Natural killer cell (primary cell): ENCODE data around the gene MAPK12. TPM values are rescaled to one million over a fixed set of nuclear protein-coding genes. Genes with fewer than 3 reads are reported as not detected.

Experiments
- ATAC-seq, 3 donors: fragments of 150-1000 bp in 2 of 3; fragments of 200-7000 bp in 1 of 3; cut with Tn5 transposase; 1 replicate in 1 of 3; 2 replicates in 2 of 3; pipeline ENCODE4 v1.10.0; 2021; ENCODE audit warnings: mild to moderate bottlenecking in 2 of 3, moderate library complexity in 2 of 3
- DNase-seq, 2 donors: peaks; one replicate each; pipeline versions ENCODE4 v3.0.0 to v3.0.0-alpha.2; 2013 to 2021; ENCODE audit warnings: mixed read lengths in 1 of 2
- H3K27ac ChIP-seq: one replicate; pipeline ENCODE4 v1.5.1; 2013; ENCODE audit warnings: mild to moderate bottlenecking, low read length
- H3K27me3 ChIP-seq: one replicate; pipeline ENCODE4 v1.6.1; 2013; ENCODE audit warnings: low read length; ENCODE audit not compliant: control insufficient read depth, insufficient read depth
- H3K36me3 ChIP-seq: one replicate; pipeline ENCODE4 v1.6.1; 2013; ENCODE audit warnings: low read length; ENCODE audit not compliant: control insufficient read depth, insufficient read depth
- H3K4me1 ChIP-seq: one replicate; pipeline ENCODE4 v1.6.1; 2013; ENCODE audit warnings: low read length; ENCODE audit not compliant: control insufficient read depth, insufficient read depth
- H3K4me3 ChIP-seq: one replicate; pipeline ENCODE4 v1.5.1; 2013; ENCODE audit warnings: low read length
- H3K9me3 ChIP-seq: one replicate; pipeline ENCODE4 v1.6.1; 2013; ENCODE audit warnings: low read length; ENCODE audit not compliant: control insufficient read depth, insufficient read depth
- H3K27ac Mint-ChIP-seq, 2 donors: one replicate each; pipeline ENCODE4 v1.8.0; 2022; ENCODE audit warnings: mild to moderate bottlenecking in 2 of 2, mixed read lengths in 2 of 2, moderate library complexity in 1 of 2
- H3K27me3 Mint-ChIP-seq, 2 donors: one replicate each; pipeline ENCODE4 v1.8.0; 2022; ENCODE audit warnings: low read depth in 2 of 2, mixed read lengths in 2 of 2
- H3K36me3 Mint-ChIP-seq: one replicate; pipeline ENCODE4 v1.8.0; 2022; ENCODE audit warnings: mixed read lengths
- H3K4me1 Mint-ChIP-seq, 2 donors: one replicate each; pipeline ENCODE4 v1.8.0; 2022; ENCODE audit warnings: mixed read lengths in 2 of 2
- H3K4me3 Mint-ChIP-seq: one replicate; pipeline ENCODE4 v1.8.0; 2022; ENCODE audit warnings: mild to moderate bottlenecking, moderate library complexity, mixed read lengths
- H3K9me3 Mint-ChIP-seq, 2 donors: one replicate each; pipeline ENCODE4 v1.8.0; 2022; ENCODE audit warnings: mixed read lengths in 2 of 2
- WGBS: methylation state at CpG from one replicate; pipeline ENCODE4 v1.1.7; 2013; ENCODE audit warnings: missing lambda C conversion rate; ENCODE audit not compliant: insufficient coverage; 5-methylcytosine and 5-hydroxymethylcytosine counted together
- intact Hi-C: fragments of 100-400 bp; cut with micrococcal nuclease; formaldehyde crosslinking; loops from one replicate; pipeline ENCODE4 v1.14.2; 2022
- total RNA-seq, 4 donors: library from RNA; stranded (reverse); fragments of 120-200 nt in 1 of 4; gene quantifications; one replicate each; pipeline versions ENCODE4 v1.2.3 to v1.2.4, GENCODE V29; 2013 to 2022
- TF ChIP-seq, protein P1 (sequence below): fragments of 200-600 bp; IDR thresholded peaks from one replicate; pipeline ENCODE4 v1.8.0; 2022; ENCODE audit warnings: antibody characterized with exemption

The MAPK12 gene
- total RNA-seq, 3 donors from 2014 or later (not counting 1 experiment from before 2014, with no cell fraction given), result 2.2 to 2.5 (median 2.4) TPM

DNA sequence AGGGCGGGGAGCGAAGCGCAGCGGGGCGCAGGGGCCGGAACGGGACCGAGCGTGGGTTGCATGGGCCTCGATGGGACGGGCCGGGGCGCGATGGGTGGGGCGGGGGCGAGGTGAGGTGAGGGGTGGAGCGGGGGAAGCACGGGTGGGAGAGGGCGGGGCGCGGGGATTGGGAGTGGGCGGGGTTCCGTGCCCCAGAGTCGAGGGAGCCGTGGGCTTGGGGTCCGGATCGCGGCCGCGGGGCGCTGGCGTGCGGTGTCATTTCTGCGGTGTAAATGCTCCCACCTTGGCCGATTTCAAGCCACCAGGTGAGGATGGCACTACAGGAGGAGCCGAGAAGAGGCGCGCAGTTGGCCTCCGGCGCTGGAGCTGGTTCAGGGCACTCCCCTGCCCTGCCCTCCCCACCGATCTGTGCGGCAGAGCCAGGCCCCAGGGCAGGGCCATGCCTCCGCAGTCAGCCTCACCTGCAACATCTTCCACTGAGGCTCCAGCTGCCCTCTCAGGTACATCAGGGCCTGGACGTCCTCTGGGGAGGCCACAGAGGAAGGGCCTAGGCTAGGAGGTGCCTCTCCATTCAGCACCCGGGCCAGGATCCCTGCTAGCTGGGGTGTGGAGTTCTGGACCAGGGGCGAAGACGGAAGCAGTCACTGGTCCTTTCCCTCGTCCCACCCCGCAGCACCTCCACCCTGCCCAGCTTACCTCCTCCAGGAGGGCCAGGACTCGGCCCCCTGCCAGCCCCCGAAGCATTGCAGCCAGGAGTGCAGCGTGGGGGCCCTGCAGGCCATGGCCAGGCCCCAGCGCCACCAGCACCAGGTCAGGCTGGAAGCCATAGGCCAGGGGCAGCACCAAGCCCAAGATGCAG lies 16.0 kb downstream of the MAPK12 start:
- no peaks in the 10 kb centered on the region for H3K27me3 Mint-ChIP-seq
- no peak for DNase-seq
- H3K4me3 Mint-ChIP-seq, result peak overlapping the region; percentile 99
- no peak for ATAC-seq
- H3K9me3 Mint-ChIP-seq, result no peaks in the 10 kb centered on the region
- Histone ChIP-seq H3K36me3 (peaks cover 21% of the 10 kb centered on the region), H3K27me3 (no peaks in the 10 kb centered on the region), H3K4me3 (peak overlapping the region; percentile 66), H3K9me3 (no peaks in the 10 kb centered on the region), H3K27ac (peak overlapping the region; percentile 87), H3K4me1 (peaks cover 82% of the 10 kb centered on the region)
- peak overlapping the region; percentile 96 to 98 for H3K27ac Mint-ChIP-seq
- intact Hi-C loops, result no loop called here
- H3K4me1 Mint-ChIP-seq, result peaks cover 23 to 42% of the 10 kb centered on the region in 2 donors
- H3K36me3 Mint-ChIP-seq, result no peaks in the 10 kb centered on the region
- WGBS, result 18% methylated on average over 53 of the region's 53 CpGs
- TF ChIP-seq, protein P1, sequence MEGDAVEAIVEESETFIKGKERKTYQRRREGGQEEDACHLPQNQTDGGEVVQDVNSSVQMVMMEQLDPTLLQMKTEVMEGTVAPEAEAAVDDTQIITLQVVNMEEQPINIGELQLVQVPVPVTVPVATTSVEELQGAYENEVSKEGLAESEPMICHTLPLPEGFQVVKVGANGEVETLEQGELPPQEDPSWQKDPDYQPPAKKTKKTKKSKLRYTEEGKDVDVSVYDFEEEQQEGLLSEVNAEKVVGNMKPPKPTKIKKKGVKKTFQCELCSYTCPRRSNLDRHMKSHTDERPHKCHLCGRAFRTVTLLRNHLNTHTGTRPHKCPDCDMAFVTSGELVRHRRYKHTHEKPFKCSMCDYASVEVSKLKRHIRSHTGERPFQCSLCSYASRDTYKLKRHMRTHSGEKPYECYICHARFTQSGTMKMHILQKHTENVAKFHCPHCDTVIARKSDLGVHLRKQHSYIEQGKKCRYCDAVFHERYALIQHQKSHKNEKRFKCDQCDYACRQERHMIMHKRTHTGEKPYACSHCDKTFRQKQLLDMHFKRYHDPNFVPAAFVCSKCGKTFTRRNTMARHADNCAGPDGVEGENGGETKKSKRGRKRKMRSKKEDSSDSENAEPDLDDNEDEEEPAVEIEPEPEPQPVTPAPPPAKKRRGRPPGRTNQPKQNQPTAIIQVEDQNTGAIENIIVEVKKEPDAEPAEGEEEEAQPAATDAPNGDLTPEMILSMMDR, result no peak

DNA sequence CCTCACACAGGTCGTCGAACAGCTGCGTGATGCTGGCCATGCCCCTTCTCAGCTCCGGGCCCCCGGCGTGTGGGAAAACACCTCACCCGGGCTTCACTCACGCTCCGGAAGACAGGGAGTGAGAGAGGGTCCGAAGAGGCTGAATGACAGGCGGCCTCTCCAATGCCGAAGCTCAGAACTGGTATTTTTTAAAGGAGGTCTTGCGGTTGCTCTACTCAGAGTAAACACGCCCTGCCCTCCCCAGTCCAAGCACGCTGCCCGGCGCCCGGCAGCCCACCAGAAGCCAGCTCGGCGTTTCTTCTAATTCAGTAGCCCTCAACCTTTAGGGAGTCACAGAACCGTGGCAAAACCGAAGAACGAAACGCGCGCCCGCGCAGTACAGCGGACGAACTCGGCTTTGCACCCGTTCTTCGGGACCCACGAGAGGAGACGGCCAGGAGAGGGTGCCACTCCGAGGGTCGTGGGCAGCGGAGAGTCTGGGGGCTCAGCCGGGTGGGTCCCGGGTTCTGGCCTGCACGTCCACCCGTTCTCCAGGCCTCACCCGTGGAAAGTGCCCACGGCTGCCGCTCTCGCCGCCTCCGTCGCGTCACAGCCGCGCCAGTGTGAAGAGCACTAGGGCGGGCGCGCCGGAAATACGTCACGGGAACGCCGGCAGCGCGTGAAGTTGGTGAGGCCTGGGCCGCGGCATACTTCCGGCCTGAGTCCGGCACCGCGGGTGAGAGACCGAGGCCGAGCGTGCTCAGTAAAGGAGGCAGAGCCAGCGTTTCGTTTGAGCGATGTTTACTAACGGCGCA lies 16.9 kb downstream of the MAPK12 start, which contains the start of gene TUBGCP6:
Gene TUBGCP6, minus strand, starts transcription at position 604 of the 794 bp plus-strand sequence. Its CDS starts 564 bp downstream, at position 40.
- H3K36me3 ChIP-seq, result peaks cover 27% of the 10 kb centered on the region
- Mint-ChIP-seq H3K36me3 (no peaks in the 10 kb centered on the region), H3K27ac (peak within 1 kb of the TSS; percentile 96 to 98), H3K4me3 (peak within 1 kb of the TSS; percentile 99), H3K4me1 (peaks cover 23 to 34% of the 10 kb centered on the region in 2 donors), H3K27me3 (no peaks in the 10 kb centered on the region), H3K9me3 (no peaks in the 10 kb centered on the region)
- WGBS, result under 1% methylated on average over 76 of the region's 76 CpGs
- peak within 1 kb of the TSS; percentile 66 for H3K4me3 ChIP-seq
- no peaks in the 10 kb centered on the region for H3K9me3 ChIP-seq
- H3K27ac ChIP-seq, result peak within 1 kb of the TSS; percentile 87
- ATAC-seq (peak; percentile 78 to 91 (median 81)), DNase-seq (peak; percentile 94 to 96)
- TF ChIP-seq, protein P1, result no peak
- H3K27me3 ChIP-seq, result no peaks in the 10 kb centered on the region
- intact Hi-C loops, result no loop called here
- peaks cover 73% of the 10 kb centered on the region for H3K4me1 ChIP-seq

DNA sequence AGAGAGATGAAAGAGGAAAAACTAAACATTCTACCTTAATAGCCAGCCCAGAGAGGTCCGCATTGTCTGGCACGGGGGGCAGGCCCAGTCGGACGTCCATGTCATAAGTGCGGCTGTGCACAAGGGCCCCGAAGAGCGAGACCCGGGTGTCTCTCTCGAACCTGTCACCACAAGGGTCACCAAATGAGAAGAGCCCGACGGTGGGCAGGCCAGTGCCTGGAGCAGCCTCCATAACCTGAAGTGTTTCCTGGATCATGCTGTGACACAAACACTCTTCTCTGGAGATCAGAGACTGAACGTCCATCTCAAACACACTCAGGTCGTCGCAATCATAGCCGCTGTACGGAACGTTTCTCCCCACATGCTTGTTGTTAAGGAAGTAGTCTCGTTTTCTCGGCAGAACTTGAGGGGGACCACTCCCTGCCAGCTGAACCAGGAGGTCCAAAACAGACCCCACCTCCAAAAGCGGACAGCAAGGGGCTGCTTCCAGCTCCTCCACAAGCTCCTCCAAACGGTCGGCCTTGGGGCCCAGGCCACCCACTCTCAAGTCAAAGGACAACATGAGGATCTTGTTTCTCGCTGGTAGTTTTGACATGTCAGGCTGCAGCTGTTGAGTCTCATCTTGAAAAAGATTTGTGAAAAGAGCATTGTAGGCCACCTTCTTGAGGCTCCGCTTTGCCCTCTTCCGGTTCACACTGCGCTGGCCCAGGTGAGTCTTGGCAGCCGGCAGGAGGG lies 17.6 kb downstream of the MAPK12 start:
- H3K9me3 Mint-ChIP-seq, result no peaks in the 10 kb centered on the region
- intact Hi-C loops, result no loop called here
- Histone ChIP-seq H3K27me3 (no peaks in the 10 kb centered on the region), H3K36me3 (peaks cover 30% of the 10 kb centered on the region), H3K4me1 (peaks cover 66% of the 10 kb centered on the region), H3K27ac (peak overlapping the region; percentile 87), H3K9me3 (no peaks in the 10 kb centered on the region), H3K4me3 (peak overlapping the region; percentile 66)
- TF ChIP-seq, protein P1, result no peak
- H3K4me3 Mint-ChIP-seq, result peak overlapping the region; percentile 99
- H3K36me3 Mint-ChIP-seq, result no peaks in the 10 kb centered on the region
- peak in 1 of 2 donors; percentile 40 for DNase-seq
- 24% methylated on average over 25 of the region's 27 CpGs for WGBS
- peak overlapping the region; percentile 96 to 98 for H3K27ac Mint-ChIP-seq
- ATAC-seq, result no peak
- peaks cover 23 to 33% of the 10 kb centered on the region in 2 donors for H3K4me1 Mint-ChIP-seq
- H3K27me3 Mint-ChIP-seq, result no peaks in the 10 kb centered on the region
